Activated naive CD4-positive, alpha-beta T cell treated with anti-CD3 and anti-CD28 coated beads, Interleukin-2, amount 50 U/mL, for 16 hours (primary cell): ENCODE results near the gene LAMC1.

ENCODE experiments used
- DNase-seq: peaks from one replicate; pipeline ENCODE4 v3.0.0-alpha.2; 2020

The LAMC1 gene

DNA sequence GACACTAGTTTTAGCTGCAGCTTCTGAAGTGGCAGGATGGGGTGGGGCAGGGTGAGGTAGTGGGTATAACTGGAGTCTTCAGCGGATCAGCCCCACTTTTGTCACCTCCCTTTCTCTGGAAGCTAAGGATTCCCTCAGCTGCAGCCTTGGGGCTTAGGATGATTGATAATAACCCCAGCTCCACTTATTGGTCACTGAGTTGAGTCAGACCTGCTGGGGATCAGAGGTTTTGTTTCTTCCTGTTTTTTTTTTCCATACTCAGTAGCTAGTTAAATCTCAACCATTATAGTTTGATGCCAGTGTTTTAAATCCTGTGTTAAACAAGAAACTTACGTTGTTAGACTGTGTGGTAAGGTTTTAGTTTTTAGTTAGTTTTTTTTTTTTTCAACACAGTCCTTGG, 57.2 kb downstream of the LAMC1 start:
- DNase-seq, result no peak

DNA sequence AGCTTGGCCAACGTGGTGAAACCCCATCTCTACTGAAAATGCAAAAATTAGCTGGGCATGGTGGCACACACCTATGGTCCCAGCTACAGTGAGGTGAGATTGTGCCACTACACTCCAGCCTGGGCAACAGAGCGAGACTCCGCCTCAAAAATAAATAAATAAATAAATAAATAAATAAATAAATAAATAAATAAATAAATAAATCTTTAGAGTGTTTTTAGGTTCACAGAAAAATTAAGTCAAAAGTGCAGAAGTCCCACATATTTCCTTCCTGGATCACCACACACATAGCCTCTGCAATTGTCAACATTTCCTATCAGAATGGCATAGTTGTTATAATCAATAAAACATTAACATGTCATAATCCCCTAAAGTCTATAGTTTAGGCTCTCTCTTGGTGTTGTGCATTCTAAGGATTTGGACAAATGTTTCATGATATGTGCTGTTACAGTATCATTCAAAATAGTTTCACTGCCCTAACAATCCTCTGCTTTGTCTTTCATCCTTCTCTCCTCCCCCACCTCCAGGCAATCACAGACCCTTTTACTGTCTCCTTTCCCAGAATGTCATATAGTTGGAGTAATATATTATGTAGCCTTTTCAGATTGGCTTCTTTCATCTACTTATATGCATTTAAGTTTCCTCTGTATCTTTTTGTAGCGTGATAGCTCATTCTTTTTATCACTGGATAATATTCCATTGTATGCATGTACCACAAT, 58.3 kb downstream of the LAMC1 start:
- no peak for DNase-seq

DNA sequence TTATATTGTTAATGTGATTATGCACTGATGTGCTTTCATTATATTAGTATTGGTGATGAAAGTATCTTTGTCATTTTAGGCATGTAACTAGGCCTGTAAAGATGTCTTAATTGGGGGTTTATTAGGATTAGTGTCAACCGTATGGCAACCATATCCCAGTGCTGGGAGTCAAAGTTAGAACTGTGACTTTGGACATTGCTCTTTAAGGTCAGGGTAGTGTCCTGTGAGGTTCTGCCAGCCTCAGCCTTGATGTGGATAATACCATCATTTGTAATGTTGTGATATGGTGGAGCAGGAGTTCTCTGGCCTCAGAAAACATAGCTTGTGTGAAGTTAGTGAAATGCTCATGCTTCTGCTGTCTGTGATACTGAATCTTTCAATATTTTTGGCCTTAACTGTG, 59.4 kb downstream of the LAMC1 start:
- no peak for DNase-seq

DNA sequence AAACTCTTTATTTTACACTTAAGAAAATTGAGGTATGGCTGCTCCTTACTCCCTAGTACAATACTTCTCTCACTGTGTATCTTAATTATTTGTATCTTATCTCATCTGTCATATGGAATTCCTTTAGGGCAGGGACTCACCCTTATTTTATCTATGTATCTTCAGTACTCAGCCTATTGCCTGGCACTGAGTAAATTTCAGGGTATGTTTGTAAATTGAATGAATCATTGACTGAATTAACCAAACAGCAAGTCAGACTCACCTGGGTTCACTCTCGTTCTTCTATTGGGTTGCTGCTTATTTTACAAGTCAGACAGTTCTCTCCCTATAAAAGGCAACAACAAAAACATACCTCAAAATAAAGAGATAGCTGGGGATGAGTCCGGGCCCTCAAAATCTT, 63.8 kb downstream of the LAMC1 start:
- no peak for DNase-seq

DNA sequence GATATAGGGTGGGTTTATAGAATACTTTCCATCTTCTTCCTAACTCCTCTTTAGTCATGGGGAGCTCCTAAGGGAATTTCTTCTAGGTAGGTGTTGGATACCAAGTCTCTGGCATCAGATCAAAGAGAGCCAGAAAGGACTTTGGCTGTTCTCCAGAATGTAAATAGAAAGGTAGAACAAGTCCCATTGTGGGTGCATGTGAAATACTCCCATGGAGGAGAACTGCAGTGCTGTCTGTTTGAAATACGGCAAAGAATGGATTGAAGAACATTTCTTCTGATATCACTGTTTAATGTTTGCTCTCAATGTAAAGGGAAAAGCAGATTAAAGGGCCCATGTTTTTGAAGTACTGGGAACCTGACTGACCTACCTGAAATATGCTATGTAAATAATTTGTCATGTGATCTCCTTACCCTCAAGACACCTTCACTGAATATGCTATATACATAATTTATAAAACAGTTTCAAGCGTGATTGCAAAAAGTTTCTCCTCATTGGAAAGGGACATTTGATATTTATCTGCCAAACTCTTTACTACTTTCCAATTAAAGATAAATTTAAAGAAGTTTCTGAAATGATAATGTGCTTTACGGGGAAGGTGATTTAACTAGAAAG, 65.9 kb downstream of the LAMC1 start:
- no peak for DNase-seq

DNA sequence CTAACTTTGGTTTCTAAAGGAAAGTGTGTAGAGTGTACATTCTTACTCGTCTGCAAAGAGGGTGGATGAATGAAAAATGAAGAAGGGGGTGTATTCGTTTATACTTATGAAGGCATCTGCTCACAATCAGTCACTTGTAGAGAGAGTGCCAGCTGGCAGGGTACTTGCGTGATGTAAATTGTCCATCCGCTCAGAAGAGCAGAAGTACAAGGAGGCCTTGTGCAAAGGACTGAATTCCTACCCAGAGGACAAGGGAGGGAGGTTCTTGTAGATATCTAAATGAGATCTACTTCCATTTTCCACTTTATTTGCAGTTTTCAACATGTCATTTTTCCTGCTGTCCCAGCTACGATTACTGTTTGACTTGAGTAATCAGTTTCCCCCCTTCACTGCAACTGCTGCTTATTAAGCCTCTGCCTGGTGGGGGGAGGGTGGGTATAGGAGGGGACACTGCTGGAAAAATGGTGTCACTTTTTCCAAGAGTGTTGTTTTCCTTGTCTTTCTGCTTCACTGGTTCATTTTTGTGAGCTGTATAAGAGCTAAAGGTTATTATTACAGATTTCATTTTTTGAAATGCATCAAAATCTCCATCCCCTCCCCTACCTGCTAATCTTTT, 67.3 kb downstream of the LAMC1 start:
- DNase-seq, result no peak

DNA sequence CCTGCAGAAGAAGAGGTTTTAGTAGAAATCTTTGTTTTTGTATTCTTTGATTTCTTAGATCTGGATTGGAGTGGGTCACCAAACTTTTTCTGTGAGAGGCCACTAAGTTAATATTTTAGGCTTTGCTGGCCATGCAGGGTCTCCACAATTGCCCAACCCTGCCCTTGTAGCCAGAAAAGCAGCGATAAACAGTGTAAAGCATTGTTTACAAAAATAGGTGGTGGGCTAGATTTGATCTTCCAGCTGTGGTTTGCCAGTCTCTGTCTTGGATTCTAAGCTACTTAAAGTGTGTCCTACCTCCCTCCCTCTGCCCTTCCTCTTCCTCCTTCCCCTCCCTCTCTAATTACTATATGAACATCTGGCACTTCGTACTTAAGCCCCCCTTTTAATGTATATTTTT, 68.0 kb downstream of the LAMC1 start:
- DNase-seq, result no peak

DNA sequence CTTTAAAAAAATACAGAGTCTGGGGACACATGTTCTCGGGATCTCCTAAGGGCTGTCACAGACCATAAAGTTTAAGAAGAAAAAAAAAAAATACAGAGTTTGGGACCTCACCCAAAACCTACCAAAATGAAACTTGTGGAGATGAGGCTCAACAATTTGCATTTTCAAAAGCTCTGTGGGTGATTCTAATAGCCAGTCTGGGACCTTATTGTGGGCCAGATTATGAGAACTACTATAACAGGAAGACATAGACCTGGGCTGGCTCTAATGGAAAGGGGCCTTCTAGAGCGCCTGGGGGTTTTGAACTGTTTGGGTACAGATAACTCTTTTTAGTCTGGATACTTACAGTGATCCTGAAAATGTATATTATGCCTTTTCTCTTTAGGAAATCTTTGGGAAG, 69.1 kb downstream of the LAMC1 start:
- DNase-seq, result no peak

DNA sequence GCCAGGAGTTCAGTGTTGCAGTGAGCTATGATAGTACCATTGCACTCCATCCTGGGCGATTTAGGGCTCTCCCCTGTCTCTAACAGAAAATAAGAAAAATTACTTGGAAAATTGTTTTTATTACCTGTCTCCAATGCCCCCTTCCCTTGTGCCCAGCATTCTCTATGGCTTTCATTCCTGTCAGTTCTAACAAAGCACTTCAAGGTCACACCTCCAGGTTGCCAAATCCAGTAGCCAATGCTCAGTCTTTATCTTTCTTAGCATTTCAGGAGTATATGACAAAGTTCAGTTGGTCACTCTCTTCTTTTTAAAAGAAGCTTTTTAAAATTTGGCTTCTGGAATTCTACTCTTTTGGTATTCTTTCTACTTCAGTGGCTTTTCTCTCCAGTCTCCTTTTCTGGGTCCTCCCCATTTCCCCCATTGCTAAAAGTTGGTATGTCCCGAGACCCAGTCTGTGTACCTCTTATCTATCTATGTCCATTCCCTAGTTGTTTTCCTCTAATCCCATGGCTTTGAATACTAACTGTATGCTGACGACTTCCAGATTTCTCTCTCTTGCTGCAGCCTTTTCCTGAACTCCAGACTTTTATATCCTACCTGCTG, 69.9 kb downstream of the LAMC1 start:
- DNase-seq, result no peak

DNA sequence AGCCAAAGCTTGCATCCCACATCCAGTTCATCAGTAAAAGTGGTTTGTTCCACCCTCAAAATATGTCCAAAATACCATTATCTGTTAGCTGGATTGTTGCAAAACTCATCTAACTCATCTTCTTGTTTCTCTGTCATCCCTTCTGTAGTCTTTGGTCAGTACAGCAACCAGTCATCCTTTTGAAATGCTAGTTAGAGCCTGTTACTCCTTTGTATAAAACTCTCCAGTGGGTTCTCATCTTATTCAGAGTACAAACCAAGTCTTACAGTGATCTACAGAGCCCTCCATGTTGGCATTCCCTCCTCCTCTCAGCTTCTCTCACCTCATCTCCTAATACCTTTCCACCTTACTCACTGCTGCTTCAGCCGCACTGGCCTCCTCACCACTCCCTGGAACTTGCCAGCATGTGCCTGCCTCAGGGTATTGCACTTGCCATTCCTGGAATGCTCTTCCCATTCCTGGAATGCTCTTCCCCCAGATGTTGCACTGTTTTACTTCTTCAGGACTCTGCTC, 70.6 kb downstream of the LAMC1 start:
- DNase-seq, result no peak

DNA sequence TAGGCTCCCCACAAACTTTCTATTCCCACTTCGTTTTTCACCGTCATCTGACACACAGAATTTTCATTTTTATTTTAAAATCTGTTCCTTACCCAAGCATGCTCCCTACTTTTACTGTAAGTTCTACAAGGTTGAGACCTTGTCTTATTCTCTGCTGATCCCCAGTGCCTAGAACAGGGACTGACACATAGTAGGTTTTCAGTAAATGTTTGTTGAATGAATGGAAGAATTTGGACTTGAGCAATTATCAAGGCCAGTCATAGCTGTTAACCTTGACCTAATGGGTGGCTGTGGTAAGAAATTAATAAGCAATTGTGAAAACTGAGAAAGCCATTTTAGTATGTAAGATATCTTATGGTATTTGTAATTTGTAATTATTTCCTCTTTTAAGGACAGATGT, 71.1 kb downstream of the LAMC1 start:
- DNase-seq, result no peak

DNA sequence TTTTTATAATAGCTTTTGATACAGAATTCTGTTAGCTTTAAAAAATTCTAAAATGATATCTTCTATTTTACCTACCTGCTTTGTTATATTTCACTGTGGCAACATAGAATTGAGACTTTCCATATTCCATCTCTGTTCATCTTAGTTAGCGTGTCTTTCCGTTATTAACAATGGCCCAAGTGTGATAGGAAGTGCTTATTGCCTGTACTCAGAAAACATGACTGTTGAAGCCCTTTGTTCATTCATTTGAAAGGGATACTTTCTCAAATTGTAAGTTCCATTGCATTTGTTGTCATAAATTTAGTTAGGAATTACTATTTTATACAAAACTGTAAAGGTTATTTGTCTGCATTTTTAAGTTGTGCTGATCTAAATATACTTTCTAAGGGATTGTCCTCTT, 73.1 kb downstream of the LAMC1 start:
- DNase-seq, result no peak

DNA sequence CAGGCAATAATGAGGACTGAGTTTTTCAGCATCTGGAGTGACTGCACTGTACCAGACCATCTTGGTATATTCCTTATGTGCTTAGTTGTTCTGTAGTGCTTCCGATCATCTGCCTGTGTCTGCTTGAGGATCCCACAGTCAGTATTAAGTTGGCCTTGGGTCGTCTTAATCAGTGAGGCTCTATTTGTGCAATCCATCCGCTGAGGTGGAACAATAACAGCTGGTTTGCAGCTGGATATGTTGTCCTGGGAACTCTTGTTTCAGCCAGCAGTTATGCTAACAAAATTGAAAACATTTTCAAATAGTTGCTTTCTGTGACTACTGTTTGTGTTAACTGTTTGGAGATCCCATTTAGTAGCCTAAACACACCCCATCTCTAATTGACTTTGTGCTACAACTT, 73.7 kb downstream of the LAMC1 start:
- no peak for DNase-seq

DNA sequence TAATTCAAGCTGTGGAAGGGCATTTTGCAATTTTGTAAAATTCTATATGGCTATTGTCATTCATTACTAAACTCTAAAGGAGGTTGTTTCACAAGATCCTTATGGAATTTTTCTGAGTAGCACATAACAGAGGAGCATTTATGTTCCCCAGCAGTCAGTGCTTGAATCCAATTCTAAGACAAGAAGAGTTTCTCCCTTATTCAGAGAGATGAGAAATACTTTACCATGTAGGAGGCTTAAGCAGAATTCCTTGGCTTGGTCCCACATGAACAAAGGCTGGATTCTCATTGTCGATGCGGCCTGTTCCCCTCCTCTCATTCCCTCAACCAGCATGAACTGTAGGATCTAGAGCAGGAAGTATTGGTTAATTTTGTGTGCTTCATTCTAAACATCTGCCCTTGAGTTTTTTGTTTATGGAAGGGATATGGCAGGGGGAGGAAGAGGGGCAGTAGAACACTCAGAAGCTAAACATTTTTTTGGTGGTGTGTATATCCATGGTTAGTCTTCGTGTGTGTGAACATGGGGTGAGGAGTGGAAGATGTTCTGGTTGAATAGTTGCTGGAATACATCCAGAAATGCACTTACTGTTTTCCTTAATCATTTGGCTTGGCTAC, 74.3 kb downstream of the LAMC1 start:
- DNase-seq, result no peak

DNA sequence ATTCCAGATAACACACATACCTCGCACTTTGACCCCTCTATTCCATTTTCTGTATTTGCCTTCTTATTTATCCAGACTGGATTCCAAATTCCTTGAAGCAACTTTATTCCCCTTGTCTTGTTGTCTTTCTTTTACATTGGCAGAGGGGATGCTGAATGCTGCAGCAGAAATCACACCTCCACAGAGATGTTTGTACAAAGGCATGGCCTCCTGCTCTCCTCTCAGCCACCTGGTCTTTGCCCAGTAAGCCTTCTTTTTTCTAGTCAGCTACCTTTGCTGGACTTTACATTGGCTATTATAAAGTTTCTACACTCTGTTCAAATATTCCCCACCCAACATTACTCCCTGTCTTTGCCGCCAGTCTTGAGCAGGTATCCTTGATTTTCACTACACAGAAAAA, 75.1 kb downstream of the LAMC1 start:
- no peak for DNase-seq

DNA sequence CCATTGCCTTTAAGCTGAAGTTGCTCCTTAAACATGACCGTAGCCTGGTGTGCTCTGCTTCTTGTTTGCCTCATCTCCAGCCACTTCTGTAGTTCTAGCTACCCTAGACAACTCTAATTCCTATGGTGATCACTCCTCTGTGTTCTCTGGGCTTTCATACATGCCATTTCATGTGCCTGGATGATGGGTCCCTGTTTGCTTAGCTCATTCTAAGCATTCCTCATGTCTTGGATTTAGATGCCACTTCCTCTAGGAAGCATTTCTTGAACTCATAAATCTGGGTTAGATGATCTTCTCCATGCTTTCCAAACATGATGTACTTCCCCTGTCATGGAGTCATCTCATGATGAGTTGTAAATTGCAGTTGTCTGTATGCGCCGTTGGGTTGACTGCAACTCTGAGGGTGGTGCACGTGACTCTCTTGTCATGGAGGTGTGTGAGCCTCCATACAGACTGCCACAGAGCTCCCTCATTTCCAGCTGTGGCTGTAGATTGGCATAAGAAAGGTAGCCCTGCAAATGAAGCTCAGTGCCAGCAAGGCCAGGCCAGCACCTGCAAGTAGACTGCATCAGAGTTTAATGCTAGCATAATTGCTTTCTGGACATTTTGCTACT, 77.2 kb downstream of the LAMC1 start:
- DNase-seq, result no peak

DNA sequence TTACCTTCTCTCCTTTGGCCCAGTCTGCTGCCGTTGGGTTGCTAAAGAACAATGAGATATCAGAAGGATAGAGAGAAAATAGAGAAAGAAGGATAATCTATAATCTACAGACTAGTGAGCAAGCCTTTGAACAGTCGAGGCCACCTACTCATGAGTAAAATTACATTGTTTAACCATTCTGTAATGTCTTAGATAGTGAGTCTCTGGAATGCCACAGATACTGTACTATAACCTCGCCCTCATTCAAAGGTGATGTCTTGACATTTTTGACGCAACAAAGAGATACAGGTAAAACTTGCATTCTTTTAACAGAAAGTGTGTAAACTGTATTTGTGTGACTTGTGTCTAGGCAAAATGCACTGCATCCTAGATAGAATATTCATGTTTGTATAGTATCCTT, 77.9 kb downstream of the LAMC1 start:
- no peak for DNase-seq

DNA sequence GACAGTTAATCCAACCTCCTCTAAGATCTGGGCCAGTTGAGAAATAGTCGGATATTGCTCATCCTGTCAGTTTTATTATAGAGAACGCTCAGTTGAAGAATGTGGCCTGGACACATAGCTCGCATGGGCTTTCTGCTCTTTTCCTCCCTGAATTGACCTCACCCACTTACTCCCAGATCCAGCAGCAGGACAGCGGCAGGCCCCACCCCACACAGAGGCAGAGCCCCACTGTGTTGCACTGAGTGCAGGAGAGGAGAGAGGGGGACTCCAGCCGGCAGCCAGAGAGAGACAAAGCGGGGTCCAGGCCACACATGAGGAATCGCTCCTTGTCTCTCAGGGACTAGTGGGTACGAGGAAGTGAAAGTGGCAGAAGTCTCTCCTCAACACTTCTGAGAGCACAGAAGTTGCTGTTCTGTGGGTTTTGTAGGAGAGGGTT, 78.6 kb downstream of the LAMC1 start:
- no peak for DNase-seq

DNA sequence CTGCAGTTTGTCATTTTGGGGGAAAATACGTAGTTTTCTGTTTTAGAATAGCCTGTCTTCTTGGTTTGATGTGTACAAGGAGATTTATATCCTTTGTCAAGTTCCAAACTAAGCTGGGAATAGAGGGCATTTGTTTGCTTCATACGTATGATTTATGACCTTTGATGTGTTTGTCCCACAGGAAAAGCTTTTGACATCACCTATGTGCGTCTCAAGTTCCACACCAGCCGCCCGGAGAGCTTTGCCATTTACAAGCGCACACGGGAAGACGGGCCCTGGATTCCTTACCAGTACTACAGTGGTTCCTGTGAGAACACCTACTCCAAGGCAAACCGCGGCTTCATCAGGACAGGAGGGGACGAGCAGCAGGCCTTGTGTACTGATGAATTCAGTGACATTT, 79.9 kb downstream of the LAMC1 start:
- no peak for DNase-seq

DNA sequence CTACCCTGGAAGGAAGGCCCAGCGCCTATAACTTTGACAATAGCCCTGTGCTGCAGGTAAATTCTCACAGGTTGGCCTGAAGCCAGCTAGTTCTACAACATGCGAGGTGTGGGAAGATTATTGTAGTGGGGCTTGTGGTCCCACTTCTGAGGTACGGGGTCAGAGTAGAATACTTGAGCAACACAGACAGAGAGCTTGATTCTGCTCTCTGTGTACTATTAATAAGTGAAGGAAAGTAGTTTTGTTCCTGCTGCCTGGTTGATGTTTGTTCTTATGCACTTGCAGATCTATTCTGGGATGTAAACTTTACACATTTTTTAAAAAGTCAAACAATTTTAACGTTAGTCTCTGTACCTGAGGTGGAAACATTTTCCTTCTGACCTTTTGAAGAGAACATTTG, 80.4 kb downstream of the LAMC1 start:
- no peak for DNase-seq

DNA sequence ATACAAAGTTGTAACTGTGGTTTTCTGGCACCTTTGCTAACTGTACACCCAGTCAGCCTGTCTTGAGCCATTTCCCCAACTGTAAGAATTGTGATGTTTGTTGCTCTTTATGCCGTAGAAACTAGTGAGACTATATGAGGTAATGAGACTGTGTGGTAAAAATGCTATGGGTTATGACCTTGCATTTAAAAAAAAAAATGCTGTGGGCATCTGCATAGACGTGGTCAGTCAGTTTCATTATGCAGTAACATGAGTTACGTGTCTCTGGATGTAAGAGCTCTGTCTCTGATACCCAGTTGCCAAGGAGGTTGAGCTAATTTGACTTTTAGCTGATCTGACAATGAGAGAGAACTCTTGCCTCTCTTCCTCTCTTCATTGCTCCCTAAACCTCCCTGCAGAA, 82.2 kb downstream of the LAMC1 start:
- DNase-seq, result no peak

DNA sequence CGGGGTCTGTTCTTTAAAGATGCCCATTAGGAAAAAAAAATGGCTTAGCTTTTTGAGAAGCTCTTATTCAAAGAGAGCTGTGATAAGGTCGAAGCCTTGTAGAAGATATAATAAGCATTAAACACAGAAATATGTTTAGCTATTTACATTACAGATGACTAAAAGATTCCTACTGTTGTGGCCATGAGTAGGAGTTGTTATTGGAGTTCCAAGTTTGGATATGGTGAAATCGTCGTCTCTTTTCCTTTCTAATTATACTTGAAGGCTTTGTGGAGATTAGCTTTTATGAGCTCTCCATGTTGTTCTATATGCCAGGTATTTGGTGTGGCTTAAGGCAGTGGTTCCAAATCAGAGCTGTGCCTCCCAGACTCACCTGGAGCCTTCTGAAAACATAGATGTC, 82.9 kb downstream of the LAMC1 start:
- DNase-seq, result no peak

DNA sequence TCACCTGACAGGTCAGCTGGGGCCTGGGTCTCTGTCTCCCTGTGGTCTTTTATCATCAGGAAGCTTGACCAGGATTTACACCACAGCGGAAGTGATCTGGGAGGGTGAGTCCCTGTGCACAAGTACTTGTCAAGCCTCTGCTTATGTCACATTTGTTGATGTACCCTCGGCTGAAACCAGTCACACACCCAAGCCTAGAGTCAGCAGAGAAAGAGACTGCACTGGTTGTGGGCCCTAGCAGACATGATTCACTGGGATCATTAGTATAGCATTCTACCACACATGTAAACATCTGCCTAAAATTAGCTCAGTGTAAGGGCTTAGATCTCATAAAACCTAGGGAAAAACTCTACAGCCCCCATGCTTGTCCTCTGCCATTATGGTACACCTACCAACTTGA, 83.5 kb downstream of the LAMC1 start:
- no peak for DNase-seq
